Measurements from ENCODE around the gene PHF5A.

GRCh38 chr22:41436322-41437113, 32.0 kb downstream of the PHF5A start:
- TF ChIP-seq, protein P1, sequence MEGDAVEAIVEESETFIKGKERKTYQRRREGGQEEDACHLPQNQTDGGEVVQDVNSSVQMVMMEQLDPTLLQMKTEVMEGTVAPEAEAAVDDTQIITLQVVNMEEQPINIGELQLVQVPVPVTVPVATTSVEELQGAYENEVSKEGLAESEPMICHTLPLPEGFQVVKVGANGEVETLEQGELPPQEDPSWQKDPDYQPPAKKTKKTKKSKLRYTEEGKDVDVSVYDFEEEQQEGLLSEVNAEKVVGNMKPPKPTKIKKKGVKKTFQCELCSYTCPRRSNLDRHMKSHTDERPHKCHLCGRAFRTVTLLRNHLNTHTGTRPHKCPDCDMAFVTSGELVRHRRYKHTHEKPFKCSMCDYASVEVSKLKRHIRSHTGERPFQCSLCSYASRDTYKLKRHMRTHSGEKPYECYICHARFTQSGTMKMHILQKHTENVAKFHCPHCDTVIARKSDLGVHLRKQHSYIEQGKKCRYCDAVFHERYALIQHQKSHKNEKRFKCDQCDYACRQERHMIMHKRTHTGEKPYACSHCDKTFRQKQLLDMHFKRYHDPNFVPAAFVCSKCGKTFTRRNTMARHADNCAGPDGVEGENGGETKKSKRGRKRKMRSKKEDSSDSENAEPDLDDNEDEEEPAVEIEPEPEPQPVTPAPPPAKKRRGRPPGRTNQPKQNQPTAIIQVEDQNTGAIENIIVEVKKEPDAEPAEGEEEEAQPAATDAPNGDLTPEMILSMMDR (IDR thresholded peaks at IDR 0.05) = no peak
- TF ChIP-seq EZH2phosphoT487 (IDR thresholded peaks at IDR 0.05) (no peak), EZH2 (IDR thresholded peaks at IDR 0.05) (no peak)

Measured in neural progenitor cell (in vitro differentiated cells).